HG03280 (cell line): ENCODE results near the gene ATP8B2.
"Not testable (repeated sequence)": the region's sequence is repeated elsewhere in the genome, so short reads cannot be mapped to it uniquely, and the experiment has no call there.

Source experiments
- ATAC-seq: cut with Tn5 transposase; IDR thresholded peaks from one replicate; pipeline ENCODE4 v1.9.1; 2021; ENCODE audit warnings: mild to moderate bottlenecking, moderate library complexity; ENCODE audit not compliant: unreplicated experiment

ATP8B2 gene, protein sequence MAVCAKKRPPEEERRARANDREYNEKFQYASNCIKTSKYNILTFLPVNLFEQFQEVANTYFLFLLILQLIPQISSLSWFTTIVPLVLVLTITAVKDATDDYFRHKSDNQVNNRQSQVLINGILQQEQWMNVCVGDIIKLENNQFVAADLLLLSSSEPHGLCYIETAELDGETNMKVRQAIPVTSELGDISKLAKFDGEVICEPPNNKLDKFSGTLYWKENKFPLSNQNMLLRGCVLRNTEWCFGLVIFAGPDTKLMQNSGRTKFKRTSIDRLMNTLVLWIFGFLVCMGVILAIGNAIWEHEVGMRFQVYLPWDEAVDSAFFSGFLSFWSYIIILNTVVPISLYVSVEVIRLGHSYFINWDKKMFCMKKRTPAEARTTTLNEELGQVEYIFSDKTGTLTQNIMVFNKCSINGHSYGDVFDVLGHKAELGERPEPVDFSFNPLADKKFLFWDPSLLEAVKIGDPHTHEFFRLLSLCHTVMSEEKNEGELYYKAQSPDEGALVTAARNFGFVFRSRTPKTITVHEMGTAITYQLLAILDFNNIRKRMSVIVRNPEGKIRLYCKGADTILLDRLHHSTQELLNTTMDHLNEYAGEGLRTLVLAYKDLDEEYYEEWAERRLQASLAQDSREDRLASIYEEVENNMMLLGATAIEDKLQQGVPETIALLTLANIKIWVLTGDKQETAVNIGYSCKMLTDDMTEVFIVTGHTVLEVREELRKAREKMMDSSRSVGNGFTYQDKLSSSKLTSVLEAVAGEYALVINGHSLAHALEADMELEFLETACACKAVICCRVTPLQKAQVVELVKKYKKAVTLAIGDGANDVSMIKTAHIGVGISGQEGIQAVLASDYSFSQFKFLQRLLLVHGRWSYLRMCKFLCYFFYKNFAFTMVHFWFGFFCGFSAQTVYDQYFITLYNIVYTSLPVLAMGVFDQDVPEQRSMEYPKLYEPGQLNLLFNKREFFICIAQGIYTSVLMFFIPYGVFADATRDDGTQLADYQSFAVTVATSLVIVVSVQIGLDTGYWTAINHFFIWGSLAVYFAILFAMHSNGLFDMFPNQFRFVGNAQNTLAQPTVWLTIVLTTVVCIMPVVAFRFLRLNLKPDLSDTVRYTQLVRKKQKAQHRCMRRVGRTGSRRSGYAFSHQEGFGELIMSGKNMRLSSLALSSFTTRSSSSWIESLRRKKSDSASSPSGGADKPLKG

DNA sequence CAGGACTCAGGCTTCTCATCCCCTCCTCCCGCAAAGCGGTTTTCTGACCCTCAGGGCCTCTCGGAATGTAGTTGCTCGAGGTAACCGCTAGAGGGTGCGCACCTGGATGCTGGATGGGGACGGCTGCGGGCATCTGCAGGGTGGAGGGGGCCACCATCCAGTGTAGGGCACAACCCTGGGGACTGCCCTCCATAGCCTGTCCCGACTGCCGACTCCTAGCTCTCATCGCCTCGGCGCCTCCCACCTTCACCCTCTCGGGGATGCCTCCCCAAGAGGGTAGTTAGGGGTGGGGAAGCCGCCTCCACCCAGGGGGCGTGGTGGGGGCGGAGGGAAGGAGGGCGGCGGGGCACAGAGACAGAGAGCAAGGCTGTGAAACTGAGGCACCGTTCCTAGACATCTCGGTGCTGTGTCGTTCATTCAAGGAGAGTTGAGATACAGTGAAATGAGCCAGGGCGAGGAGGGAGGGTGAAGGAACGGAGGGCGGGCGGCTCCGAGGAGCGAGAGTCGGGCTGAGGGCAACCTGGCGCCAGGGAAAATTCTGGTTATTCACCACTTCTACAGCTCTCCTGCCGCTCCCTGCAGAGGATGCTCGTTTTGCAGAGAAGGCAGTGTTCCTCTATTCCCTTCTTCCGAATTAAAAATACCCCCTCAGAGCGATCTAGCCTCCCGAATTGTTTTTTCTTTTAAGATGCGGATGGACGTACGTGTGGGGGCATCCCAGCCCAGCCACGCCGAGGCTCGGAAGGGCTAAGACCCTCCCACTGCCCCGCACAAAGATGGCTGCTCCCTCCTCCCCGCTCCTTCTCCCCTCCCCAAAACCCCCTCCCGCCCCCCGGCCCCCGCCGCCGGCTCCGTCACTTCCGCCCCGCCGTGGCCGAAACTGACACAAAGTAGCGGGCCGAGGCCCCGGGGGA, at the start of gene ATP8B2:
TSS of gene ATP8B2 (plus strand) at position 857 of the 914 bp plus-strand sequence. CDS start 2,617 bp downstream, outside the sequence.
- no peak for ATAC-seq

- ATAC-seq, result no peak
These were observed 48.5 kb upstream of the ATP8B2 start for GRCh38 chr1:154276797-154277196.

GRCh38 chr1:154287591-154287990, 37.7 kb upstream of the ATP8B2 start:
- ATAC-seq, result not testable (repeated sequence)

- no peak for ATAC-seq
These were observed 36.7 kb upstream of the ATP8B2 start for GRCh38 chr1:154288661-154289060.

GRCh38 chr1:154290921-154291320, 34.4 kb upstream of the ATP8B2 start:
- no peak for ATAC-seq

DNA sequence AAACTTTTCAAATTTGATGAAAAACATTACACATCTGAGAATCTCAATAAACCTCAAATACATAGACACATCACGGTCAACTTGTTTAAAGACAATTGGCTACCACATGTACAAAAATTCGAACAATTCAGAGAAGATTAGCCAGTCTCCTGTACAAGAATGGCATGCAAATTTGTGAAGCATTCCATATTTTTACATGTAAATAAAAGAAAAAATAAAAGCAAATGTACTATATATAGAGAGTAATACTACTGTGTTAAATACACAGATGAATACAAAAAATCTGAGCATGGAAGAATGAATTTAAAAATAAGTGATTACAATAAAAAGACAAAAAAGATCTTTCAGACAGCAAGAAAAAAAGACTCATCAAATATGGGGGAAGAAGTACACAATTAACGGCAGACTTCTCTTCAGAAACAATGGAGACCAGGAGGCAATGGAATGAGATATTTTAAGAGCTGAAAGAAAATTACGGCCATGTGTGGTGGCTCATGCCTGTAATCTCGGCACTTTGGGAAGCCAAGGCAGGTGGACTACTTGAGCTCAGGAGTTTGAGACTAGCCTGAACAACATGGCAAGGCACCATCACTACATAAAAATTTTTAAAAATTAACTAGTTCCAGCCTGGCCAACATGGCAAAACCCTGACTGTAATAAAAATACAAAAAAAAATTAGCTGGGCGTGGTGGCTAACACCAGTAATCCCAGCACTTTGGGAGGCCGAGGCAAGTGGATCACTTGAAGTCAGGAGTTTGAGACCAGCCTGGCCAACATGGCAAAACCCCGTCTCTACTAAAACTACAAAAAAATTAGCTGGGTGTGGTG, 29.7 kb upstream of the ATP8B2 start:
- ATAC-seq, result no peak

DNA sequence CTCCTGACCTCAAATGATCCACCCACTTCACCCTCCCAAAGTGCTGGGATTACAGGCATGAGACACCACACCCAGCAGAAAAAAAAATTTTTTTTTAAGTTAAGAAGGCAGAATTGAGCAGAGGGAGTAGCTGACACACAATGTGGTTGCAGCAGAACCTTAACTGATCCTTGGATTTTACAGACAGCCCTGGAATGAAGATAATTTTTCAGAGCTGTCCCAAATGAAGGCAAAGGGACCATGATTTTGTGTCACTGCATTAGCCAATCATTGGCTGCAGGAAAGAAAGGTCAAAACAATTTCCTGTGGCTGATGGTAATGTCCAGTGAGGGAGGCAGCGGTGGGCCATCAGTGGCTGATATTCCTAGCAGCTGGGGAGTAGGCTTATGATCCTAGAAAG, 23.7 kb upstream of the ATP8B2 start:
- ATAC-seq, result no peak

DNA sequence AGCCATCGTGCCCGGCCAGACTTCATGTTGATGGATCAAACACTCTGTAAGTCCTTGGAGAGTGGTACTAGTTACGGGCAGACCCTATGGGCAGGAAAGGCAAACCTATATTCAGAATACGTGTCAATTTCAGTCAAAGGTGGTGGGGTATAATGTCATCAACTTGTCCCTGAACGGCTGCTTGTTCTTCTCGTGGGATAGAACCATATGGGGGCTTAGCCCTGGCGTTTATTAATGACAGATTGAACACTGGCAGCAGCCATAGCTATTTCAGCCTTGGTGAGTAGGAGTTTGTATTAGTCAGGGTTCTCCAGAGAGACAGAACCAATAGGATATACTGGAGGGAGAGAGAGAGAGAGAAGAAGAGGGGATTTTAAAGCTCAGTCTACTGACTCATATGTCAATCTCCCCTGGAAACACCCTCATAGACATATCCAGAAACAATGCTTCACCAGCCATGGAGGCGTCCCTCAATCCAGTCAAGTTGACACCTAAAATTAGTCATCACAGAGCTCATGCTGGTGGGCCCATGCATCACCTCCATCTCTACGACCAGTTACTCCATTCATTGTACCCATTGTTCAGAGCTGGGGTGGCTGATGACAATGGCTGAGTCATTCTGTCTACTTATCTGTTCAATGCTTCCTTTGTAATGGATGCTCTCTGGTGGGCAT, 20.5 kb upstream of the ATP8B2 start:
- no peak for ATAC-seq

GRCh38 chr1:154306151-154306550, 19.2 kb upstream of the ATP8B2 start:
- no peak for ATAC-seq

GRCh38 chr1:154307670-154308270, 17.6 kb upstream of the ATP8B2 start:
- ATAC-seq, result not testable (repeated sequence)

- ATAC-seq, result not testable (repeated sequence)
These were observed 16.2 kb upstream of the ATP8B2 start for GRCh38 chr1:154309136-154309535.

- not testable (repeated sequence) for ATAC-seq
These were observed 12.9 kb upstream of the ATP8B2 start for GRCh38 chr1:154312229-154313065.

GRCh38 chr1:154313066-154313356, 12.3 kb upstream of the ATP8B2 start:
- no peak for ATAC-seq

- not testable (repeated sequence) for ATAC-seq
These were observed 11.1 kb upstream of the ATP8B2 start for GRCh38 chr1:154314226-154314625.

- ATAC-seq, result no peak
These were observed 8.6 kb upstream of the ATP8B2 start for GRCh38 chr1:154316704-154317103.

DNA sequence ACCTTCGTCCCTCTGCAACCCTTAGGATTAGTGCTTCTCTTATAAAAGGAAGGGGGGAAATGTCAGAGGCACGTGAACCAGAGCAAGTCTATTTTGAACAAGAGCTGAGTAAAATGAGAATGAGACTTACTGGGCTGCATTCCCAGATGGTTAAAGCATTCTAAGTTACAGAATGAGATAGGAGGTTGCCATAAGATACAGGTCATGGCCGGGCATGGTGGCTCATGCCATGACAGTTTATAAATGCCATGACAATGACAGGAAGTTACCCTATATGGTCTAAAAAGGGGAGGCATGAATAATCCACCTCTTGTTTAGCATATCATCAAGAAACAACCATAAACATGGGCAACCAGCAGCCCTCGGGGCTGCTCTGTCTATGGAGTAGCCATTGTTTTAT, 6.9 kb upstream of the ATP8B2 start:
- ATAC-seq, result no peak

DNA sequence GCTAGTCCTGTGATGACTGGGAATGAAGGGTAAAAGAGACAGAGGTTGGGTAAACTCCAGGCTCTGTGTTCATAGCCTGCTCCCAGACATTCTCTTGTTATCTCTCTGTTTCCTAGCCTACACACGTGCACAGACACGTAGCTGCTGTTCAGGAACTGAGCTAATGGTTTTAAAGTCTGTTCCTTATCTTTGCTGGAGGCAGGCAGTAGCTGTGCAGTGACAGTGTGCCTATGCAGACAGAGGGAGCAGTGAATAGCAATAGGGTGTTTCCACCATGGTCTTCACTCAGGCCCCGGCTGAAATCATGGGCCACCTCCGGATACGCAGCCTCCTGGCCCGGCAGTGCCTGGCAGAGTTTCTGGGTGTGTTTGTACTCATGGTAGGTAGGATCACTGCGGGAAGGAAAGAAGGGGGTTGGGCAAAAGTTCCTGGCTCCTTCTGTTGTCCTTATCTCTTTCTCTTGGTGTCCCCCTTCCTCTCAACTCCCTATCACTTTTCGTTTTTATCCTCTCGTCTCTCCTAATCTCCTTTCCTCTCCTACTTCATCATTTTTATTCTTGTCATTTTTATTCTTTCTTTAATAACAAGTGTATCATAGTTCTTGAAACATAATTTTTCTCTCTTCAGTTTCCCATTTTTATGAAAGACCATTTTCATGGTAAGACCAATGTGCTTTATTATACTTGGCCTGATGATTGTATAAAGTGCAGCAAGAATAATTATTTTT, 4.3 kb upstream of the ATP8B2 start, which contains the start of gene AQP10:
TSS of gene AQP10 (plus strand) at position 212 of the 727 bp plus-strand sequence. CDS start at position 275, 63 bp downstream.
- no peak for ATAC-seq
